Measurements from ENCODE around the gene ZC3H14. TPM values are rescaled to one million over a fixed set of nuclear protein-coding genes. Genes with fewer than 3 reads are reported as not detected.

The ZC3H14 gene
- total and polyA plus RNA-seq, 2 donors (not counting 1 experiment from before 2014, with no cell fraction given), result 31.1 to 47.0 TPM

DNA sequence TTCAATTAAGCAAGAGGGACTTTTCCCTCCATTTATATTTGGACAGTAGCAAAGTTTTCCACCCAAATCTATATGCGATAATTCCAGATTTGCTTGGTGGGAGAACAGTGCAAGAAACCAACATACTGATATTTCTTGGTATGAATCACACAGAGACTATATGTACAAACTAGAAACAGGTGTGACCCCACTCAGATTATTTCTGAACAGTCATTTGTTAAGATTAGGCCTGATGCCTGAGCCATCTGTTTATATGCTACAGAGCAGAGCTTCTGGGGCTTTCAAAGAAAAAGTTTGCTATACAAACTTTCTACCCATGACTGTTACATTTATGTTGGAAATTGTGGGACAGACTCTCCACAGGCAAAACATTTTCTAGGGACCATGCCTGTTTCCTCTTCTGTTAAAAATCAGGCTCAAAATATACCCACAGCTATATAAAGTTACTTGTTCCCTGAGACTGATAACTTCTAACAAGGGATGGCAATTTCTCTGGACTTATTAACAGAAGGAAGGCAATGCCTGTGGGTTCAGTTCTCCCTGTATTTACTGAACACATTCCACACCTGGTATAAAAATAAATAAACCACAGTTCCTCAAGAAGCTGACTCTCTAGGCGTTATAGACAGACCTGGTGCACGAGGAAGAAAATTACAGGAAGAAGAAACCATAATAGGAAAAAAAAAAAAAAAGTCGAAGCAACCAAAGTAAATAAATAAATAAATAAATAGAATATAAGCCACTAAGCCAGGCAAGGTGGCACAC lies 16.0 kb upstream of the ZC3H14 start:
- H3K9me3 ChIP-seq (ENCODE audit: control extremely low read depth in 1 of 3, control insufficient read depth in 2 of 3, insufficient read depth in 1 of 3, low read length in 2 of 3), result peaks cover 0 to 13% (median 0%) of the 10 kb centered on the region in 3 donors
- Mint-ChIP-seq H3K27ac (no peak overlapping the region), H3K4me1 (peaks cover 1% of the 10 kb centered on the region), H3K4me3 (no peak overlapping the region), H3K9me3 (ENCODE audit: insufficient read depth) (no peaks in the 10 kb centered on the region), H3K27me3 (peaks cover 7% of the 10 kb centered on the region)
- H3K36me3 ChIP-seq (replicated peaks in 1 of 2; ENCODE audit: control extremely low read depth in 1 of 2, control insufficient read depth in 1 of 2, extremely low read depth in 1 of 2, insufficient read depth in 2 of 2, low read length in 1 of 2), result no peaks in the 10 kb centered on the region
- H3K27ac ChIP-seq (ENCODE audit: low read length in 2 of 2), result no peak overlapping the region
- no CpG with 5 or more reads among the region's 4 CpGs for WGBS (ENCODE audit: insufficient coverage)
- POLR2A ChIA-PET, result no interaction called here
- peaks cover 6 to 10% of the 10 kb centered on the region in 2 donors for H3K4me1 ChIP-seq (ENCODE audit: control insufficient read depth in 2 of 2, insufficient read depth in 2 of 2, low read length in 2 of 2)
- H3K27me3 ChIP-seq (replicated peaks in 1 of 4; ENCODE audit: control extremely low read depth in 1 of 4, control insufficient read depth in 3 of 4, insufficient read depth in 4 of 4, low read length in 3 of 4), result peaks cover 0 to 16% (median 10%) of the 10 kb centered on the region in 4 experiments
- CTCF ChIA-PET, result no interaction called here
- no peaks in the 10 kb centered on the region for H4K20me1 ChIP-seq (ENCODE audit: control insufficient read depth, insufficient read depth, low read length, poor library complexity, severe bottlenecking)
- no peak overlapping the region for H3K4me3 ChIP-seq (ENCODE audit: control extremely low read depth in 1 of 5, extremely low read depth in 1 of 5, insufficient read depth in 1 of 5, low read depth in 2 of 5, low read length in 4 of 5)
- no peaks in the 10 kb centered on the region for H3K79me2 ChIP-seq (ENCODE audit: control insufficient read depth, insufficient read depth, low read length)
- TF ChIP-seq, protein P1, sequence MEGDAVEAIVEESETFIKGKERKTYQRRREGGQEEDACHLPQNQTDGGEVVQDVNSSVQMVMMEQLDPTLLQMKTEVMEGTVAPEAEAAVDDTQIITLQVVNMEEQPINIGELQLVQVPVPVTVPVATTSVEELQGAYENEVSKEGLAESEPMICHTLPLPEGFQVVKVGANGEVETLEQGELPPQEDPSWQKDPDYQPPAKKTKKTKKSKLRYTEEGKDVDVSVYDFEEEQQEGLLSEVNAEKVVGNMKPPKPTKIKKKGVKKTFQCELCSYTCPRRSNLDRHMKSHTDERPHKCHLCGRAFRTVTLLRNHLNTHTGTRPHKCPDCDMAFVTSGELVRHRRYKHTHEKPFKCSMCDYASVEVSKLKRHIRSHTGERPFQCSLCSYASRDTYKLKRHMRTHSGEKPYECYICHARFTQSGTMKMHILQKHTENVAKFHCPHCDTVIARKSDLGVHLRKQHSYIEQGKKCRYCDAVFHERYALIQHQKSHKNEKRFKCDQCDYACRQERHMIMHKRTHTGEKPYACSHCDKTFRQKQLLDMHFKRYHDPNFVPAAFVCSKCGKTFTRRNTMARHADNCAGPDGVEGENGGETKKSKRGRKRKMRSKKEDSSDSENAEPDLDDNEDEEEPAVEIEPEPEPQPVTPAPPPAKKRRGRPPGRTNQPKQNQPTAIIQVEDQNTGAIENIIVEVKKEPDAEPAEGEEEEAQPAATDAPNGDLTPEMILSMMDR (IDR thresholded peaks at IDR 0.05), result no peak
- H2AFZ ChIP-seq (ENCODE audit: insufficient read depth, low read depth, low read length, poor library complexity, severe bottlenecking), result no peak overlapping the region
- no peak overlapping the region for H3K4me2 ChIP-seq (replicated peaks; ENCODE audit: low read depth, low read length, poor library complexity, severe bottlenecking)
- ATAC-seq (ENCODE audit: low read depth) (no peak), DNase-seq (no peak)
- no peak overlapping the region for H3K9ac ChIP-seq (ENCODE audit: low read length)
- intact Hi-C loops (cut with micrococcal nuclease), result no loop called here

DNA sequence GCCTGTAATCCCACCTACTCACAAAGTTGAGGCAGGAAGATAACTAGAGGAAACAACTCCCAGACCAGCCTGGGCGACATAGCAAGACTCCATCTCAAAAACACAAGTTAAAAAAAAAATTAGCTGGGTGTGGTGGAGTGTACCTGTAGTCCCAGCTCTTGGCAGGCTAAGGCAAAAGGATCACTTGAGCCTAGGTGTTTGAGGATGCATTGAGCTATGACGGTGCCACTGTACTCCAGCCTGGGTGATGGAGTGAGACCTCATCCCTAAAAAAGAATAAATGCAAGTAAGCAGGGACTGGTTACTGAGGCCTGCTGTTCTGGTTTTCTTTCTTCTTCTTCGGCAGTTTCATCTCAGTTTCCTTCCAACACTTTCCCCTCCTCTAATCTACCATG lies 15.5 kb upstream of the ZC3H14 start:
- H3K79me2 ChIP-seq (ENCODE audit: control insufficient read depth, insufficient read depth, low read length), result no peaks in the 10 kb centered on the region
- Mint-ChIP-seq H3K9me3 (ENCODE audit: insufficient read depth) (no peaks in the 10 kb centered on the region), H3K27me3 (peaks cover 13% of the 10 kb centered on the region), H3K4me1 (peaks cover 4% of the 10 kb centered on the region), H3K4me3 (no peak overlapping the region), H3K27ac (no peak overlapping the region)
- intact Hi-C loops (cut with micrococcal nuclease), result no loop called here
- ChIA-PET CTCF (no interaction called here), POLR2A (no interaction called here)
- ATAC-seq (ENCODE audit: low read depth) (no peak), DNase-seq (no peak)
- peaks cover 0 to 17% (median 0%) of the 10 kb centered on the region in 3 donors for H3K9me3 ChIP-seq (ENCODE audit: control extremely low read depth in 1 of 3, control insufficient read depth in 2 of 3, insufficient read depth in 1 of 3, low read length in 2 of 3)
- H3K4me1 ChIP-seq (ENCODE audit: control insufficient read depth in 2 of 2, insufficient read depth in 2 of 2, low read length in 2 of 2), result peaks cover 10 to 14% of the 10 kb centered on the region in 2 donors
- H3K9ac ChIP-seq (ENCODE audit: low read length), result no peak overlapping the region
- peaks cover 0 to 22% (median 13%) of the 10 kb centered on the region in 4 experiments for H3K27me3 ChIP-seq (replicated peaks in 1 of 4; ENCODE audit: control extremely low read depth in 1 of 4, control insufficient read depth in 3 of 4, insufficient read depth in 4 of 4, low read length in 3 of 4)
- no peaks in the 10 kb centered on the region for H4K20me1 ChIP-seq (ENCODE audit: control insufficient read depth, insufficient read depth, low read length, poor library complexity, severe bottlenecking)
- no peak overlapping the region for H2AFZ ChIP-seq (ENCODE audit: insufficient read depth, low read depth, low read length, poor library complexity, severe bottlenecking)
- 82% methylated on average over 1 of the region's 3 CpGs for WGBS (ENCODE audit: insufficient coverage)
- H3K36me3 ChIP-seq (replicated peaks in 1 of 2; ENCODE audit: control extremely low read depth in 1 of 2, control insufficient read depth in 1 of 2, extremely low read depth in 1 of 2, insufficient read depth in 2 of 2, low read length in 1 of 2), result no peaks in the 10 kb centered on the region
- no peak for TF ChIP-seq EZH2 (IDR thresholded peaks at IDR 0.05; ENCODE audit: borderline replicate concordance, insufficient read depth, low read depth, low read length, poor library complexity, severe bottlenecking)
- TF ChIP-seq, protein P1 (IDR thresholded peaks at IDR 0.05), result no peak
- no peak overlapping the region for H3K4me2 ChIP-seq (replicated peaks; ENCODE audit: low read depth, low read length, poor library complexity, severe bottlenecking)
- H3K27ac ChIP-seq (ENCODE audit: low read length in 2 of 2), result no peak overlapping the region
- H3K4me3 ChIP-seq (ENCODE audit: control extremely low read depth in 1 of 5, extremely low read depth in 1 of 5, insufficient read depth in 1 of 5, low read depth in 2 of 5, low read length in 4 of 5), result no peak overlapping the region
